ENCODE results near the gene AMBRA1.
"Not testable (repeated sequence)": the region's sequence is repeated elsewhere in the genome, so short reads cannot be mapped to it uniquely, and the experiment has no call there.

- not testable (repeated sequence) for TF ChIP-seq CTCF (conservative IDR thresholded peaks at IDR 0.05; ENCODE audit: low read depth, low read length); EZH2phosphoT487 (IDR thresholded peaks at IDR 0.05; ENCODE audit: borderline replicate concordance, low read length)
These were observed 221.3 kb downstream of the AMBRA1 start for GRCh38 chr11:46372501-46372900.
